ENCODE measurements around the gene HDAC10. TPM values are rescaled to one million over a fixed set of nuclear protein-coding genes. Genes with fewer than 3 reads are reported as not detected.

The HDAC10 gene
- polyA plus RNA-seq, 1 of the 3 experiments (the other 2 are of a cell fraction): 51.9 TPM

GRCh38 chr22:50244420-50245213, 6.4 kb downstream of the HDAC10 start, which contains the start of gene TUBGCP6 (continued):
- no peak for TF ChIP-seq NFIC (IDR thresholded peaks at IDR 0.05; ENCODE audit: borderline replicate concordance)
- no peak; the same call in 1 of the 2 replicates for TF ChIP-seq FOSL2 (IDR thresholded peaks at IDR 0.05; ENCODE audit: borderline replicate concordance, low read depth)

GRCh38 chr22:50243685-50244419, 7.2 kb downstream of the HDAC10 start:
- peaks cover 19% of the 10 kb centered on the region for H3F3A ChIP-seq (replicated peaks; ENCODE audit: insufficient read depth)
- CTCF ChIA-PET: interaction anchor here (0.7 to 3.4 kb wide), 8 partner anchors 28 to 377 kb away, joined by 3 to 20 read pairs (median 3); partner anchors contain the start of genes DENND6B, PLXNB2 and SCO2
- peaks cover 33% of the 10 kb centered on the region for H4K20me1 ChIP-seq (ENCODE audit: insufficient read depth)
- no peak for DNase-seq
- peak overlapping the region; percentile 24 to 81; a peak in 2 of 4 replicates for H3K27ac ChIP-seq (ENCODE audit: low read depth in 2 of 2, low read length in 1 of 2)
- 11% methylated on average over 22 of the region's 27 CpGs for WGBS (ENCODE audit: low lambda C conversion rate)
- TF ChIP-seq REST (IDR thresholded peaks at IDR 0.05; ENCODE audit: low read depth, low read length): no peak
- TF ChIP-seq ELF1 (IDR thresholded peaks at IDR 0.05): no peak
- TF ChIP-seq PBX3 (IDR thresholded peaks at IDR 0.05): no peak
- no peak for TF ChIP-seq NFIC (IDR thresholded peaks at IDR 0.05; ENCODE audit: borderline replicate concordance)
- TF ChIP-seq SMC3 (IDR thresholded peaks at IDR 0.05; ENCODE audit: low read depth, low read length): no peak
- no peak for TF ChIP-seq MAX (IDR thresholded peaks at IDR 0.05; ENCODE audit: low read depth)
- peak overlapping the region; percentile 85 for H3K4me2 ChIP-seq
- H3K4me1 ChIP-seq (ENCODE audit: control insufficient read depth in 1 of 2, insufficient read depth in 2 of 2, low read depth in 1 of 2, low read length in 1 of 2): peaks cover 5 to 53% of the 10 kb centered on the region in 2 experiments; a peak in 2 of 4 replicates
- H3K79me2 ChIP-seq (ENCODE audit: insufficient read depth): peaks cover 84% of the 10 kb centered on the region
- H3K27me3 ChIP-seq (ENCODE audit: insufficient read depth): no peaks in the 10 kb centered on the region
- H3K9me3 ChIP-seq: no peaks in the 10 kb centered on the region
- H3K36me3 ChIP-seq (replicated peaks in 1 of 2; ENCODE audit: control insufficient read depth in 1 of 2, insufficient read depth in 2 of 2, low read length in 1 of 2): peaks cover 5 to 24% of the 10 kb centered on the region in 2 experiments
- POLR2A ChIA-PET: interaction anchor here (0.8 kb wide), 1 partner anchor 282 kb away, joined by 3 read pairs; the partner anchor contains the start of gene SCO2
- H3K9ac ChIP-seq: peak overlapping the region; percentile 84
- H3K9me2 ChIP-seq: no peaks in the 10 kb centered on the region
- H3K4me3 ChIP-seq (ENCODE audit: low read depth in 2 of 2, low read length in 1 of 2): peak overlapping the region; percentile 84 to 92
- no peak overlapping the region for H2AFZ ChIP-seq (ENCODE audit: low read depth)
